ENCODE data around the gene MS4A14.

The MS4A14 gene

GRCh38 chr11:60371854-60372253, 24.4 kb upstream of the MS4A14 start:
- Histone ChIP-seq H3K4me3 (ENCODE audit: insufficient read length, low read depth) (no peak overlapping the region), H3K27me3 (ENCODE audit: insufficient read depth, insufficient read length) (no peaks in the 10 kb centered on the region), H3K9ac (ENCODE audit: insufficient read length, low read depth) (no peak overlapping the region), H3K4me1 (ENCODE audit: insufficient read depth, insufficient read length) (no peaks in the 10 kb centered on the region), H3K36me3 (ENCODE audit: insufficient read depth, insufficient read length, low read length) (no peaks in the 10 kb centered on the region), H3K9me3 (ENCODE audit: insufficient read depth, low read length) (peaks cover 18% of the 10 kb centered on the region; the same call in 1 of the 2 replicates)
- DNase-seq (ENCODE audit: low read depth, low spot score): no peak
- TF ChIP-seq SUZ12 (IDR thresholded peaks at IDR 0.05; ENCODE audit: extremely low read depth, insufficient read depth, insufficient read length) (no peak), ZNF274 (IDR thresholded peaks at IDR 0.05; ENCODE audit: low read depth, low read length) (no peak), YY1 (IDR thresholded peaks at IDR 0.05; ENCODE audit: insufficient read depth, insufficient read length) (no peak)

- Histone ChIP-seq H3K9me3 (ENCODE audit: insufficient read depth, low read length) (peaks cover 14% of the 10 kb centered on the region; the same call in 1 of the 2 replicates), H3K4me1 (ENCODE audit: insufficient read depth, insufficient read length) (no peaks in the 10 kb centered on the region), H3K36me3 (ENCODE audit: insufficient read depth, insufficient read length, low read length) (no peaks in the 10 kb centered on the region), H3K27me3 (ENCODE audit: insufficient read depth, insufficient read length) (no peaks in the 10 kb centered on the region), H3K4me3 (ENCODE audit: insufficient read length, low read depth) (no peak overlapping the region), H3K9ac (ENCODE audit: insufficient read length, low read depth) (no peak overlapping the region)
- TF ChIP-seq ZNF274 (IDR thresholded peaks at IDR 0.05; ENCODE audit: low read depth, low read length) (no peak), SUZ12 (IDR thresholded peaks at IDR 0.05; ENCODE audit: extremely low read depth, insufficient read depth, insufficient read length) (no peak), YY1 (IDR thresholded peaks at IDR 0.05; ENCODE audit: insufficient read depth, insufficient read length) (no peak)
- DNase-seq (ENCODE audit: low read depth, low spot score): no peak
Observed at GRCh38 chr11:60372767-60373166, 23.5 kb upstream of the MS4A14 start.

- no peak overlapping the region for H3K9ac ChIP-seq (ENCODE audit: insufficient read length, low read depth)
- no peaks in the 10 kb centered on the region for H3K27me3 ChIP-seq (ENCODE audit: insufficient read depth, insufficient read length)
- no peak for DNase-seq (ENCODE audit: low read depth, low spot score)
- no peaks in the 10 kb centered on the region for H3K4me1 ChIP-seq (ENCODE audit: insufficient read depth, insufficient read length)
- H3K4me3 ChIP-seq (ENCODE audit: insufficient read length, low read depth): no peak overlapping the region
- H3K36me3 ChIP-seq (ENCODE audit: insufficient read depth, insufficient read length, low read length): no peaks in the 10 kb centered on the region
- no peak for TF ChIP-seq ZNF274 (IDR thresholded peaks at IDR 0.05; ENCODE audit: low read depth, low read length)
- no peak for TF ChIP-seq SUZ12 (IDR thresholded peaks at IDR 0.05; ENCODE audit: extremely low read depth, insufficient read depth, insufficient read length)
- TF ChIP-seq YY1 (IDR thresholded peaks at IDR 0.05; ENCODE audit: insufficient read depth, insufficient read length): no peak
- no peaks in the 10 kb centered on the region for H3K9me3 ChIP-seq (ENCODE audit: insufficient read depth, low read length)
Observed at GRCh38 chr11:60375316-60375715, 20.9 kb upstream of the MS4A14 start.

- TF ChIP-seq YY1 (IDR thresholded peaks at IDR 0.05; ENCODE audit: insufficient read depth, insufficient read length) (no peak), ZNF274 (IDR thresholded peaks at IDR 0.05; ENCODE audit: low read depth, low read length) (no peak), SUZ12 (IDR thresholded peaks at IDR 0.05; ENCODE audit: extremely low read depth, insufficient read depth, insufficient read length) (no peak)
- no peaks in the 10 kb centered on the region for H3K4me1 ChIP-seq (ENCODE audit: insufficient read depth, insufficient read length)
- H3K27me3 ChIP-seq (ENCODE audit: insufficient read depth, insufficient read length): no peaks in the 10 kb centered on the region
- no peaks in the 10 kb centered on the region for H3K36me3 ChIP-seq (ENCODE audit: insufficient read depth, insufficient read length, low read length)
- DNase-seq (ENCODE audit: low read depth, low spot score): no peak
- no peak overlapping the region for H3K9ac ChIP-seq (ENCODE audit: insufficient read length, low read depth)
- H3K9me3 ChIP-seq (ENCODE audit: insufficient read depth, low read length): no peaks in the 10 kb centered on the region
- no peak overlapping the region for H3K4me3 ChIP-seq (ENCODE audit: insufficient read length, low read depth)
Observed at GRCh38 chr11:60376601-60377000, 19.7 kb upstream of the MS4A14 start.

DNA sequence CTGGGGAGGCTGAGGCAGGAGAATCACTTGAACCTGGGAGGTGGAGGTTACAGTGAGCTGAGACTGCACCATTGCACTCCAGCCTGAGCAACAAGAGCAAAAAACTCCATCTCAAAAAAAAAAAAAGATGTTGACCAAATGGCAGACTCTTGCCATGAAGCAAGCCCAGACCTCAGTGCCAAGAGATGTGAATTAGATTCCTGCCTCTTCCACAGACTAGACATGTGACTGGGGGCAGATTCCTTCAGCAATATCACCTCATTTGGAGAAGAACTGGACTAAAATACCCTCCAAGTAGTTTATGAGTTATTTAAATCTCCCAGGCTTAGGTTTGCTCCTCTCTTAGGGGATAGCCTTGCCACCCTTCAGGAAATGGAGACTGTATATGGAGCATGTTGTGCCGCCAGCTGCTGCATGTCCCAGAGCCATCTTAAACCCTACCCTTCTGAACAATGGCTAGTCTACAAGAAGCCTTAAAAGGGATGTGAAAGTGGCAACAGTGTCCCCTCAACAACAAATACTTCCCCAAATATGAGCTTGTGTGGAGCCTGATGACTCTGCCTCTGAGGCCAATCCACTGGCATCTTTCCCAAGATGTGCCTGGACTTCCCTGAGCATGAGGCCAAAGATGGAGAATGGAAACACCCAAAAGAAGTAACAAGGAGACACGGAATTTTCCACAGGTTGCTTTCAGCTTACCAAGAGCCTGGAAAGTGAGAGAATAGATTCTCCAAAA, 18.7 kb upstream of the MS4A14 start:
- TF ChIP-seq SUZ12 (IDR thresholded peaks at IDR 0.05; ENCODE audit: extremely low read depth, insufficient read depth, insufficient read length) (no peak), YY1 (IDR thresholded peaks at IDR 0.05; ENCODE audit: insufficient read depth, insufficient read length) (no peak), ZNF274 (IDR thresholded peaks at IDR 0.05; ENCODE audit: low read depth, low read length) (no peak)
- no peaks in the 10 kb centered on the region for H3K36me3 ChIP-seq (ENCODE audit: insufficient read depth, insufficient read length, low read length)
- no peak for DNase-seq (ENCODE audit: low read depth, low spot score)
- H3K9me3 ChIP-seq (ENCODE audit: insufficient read depth, low read length): no peaks in the 10 kb centered on the region
- H3K9ac ChIP-seq (ENCODE audit: insufficient read length, low read depth): no peak overlapping the region
- no peak overlapping the region for H3K4me3 ChIP-seq (ENCODE audit: insufficient read length, low read depth)
- H3K27me3 ChIP-seq (ENCODE audit: insufficient read depth, insufficient read length): no peaks in the 10 kb centered on the region
- H3K4me1 ChIP-seq (ENCODE audit: insufficient read depth, insufficient read length): no peaks in the 10 kb centered on the region

DNA sequence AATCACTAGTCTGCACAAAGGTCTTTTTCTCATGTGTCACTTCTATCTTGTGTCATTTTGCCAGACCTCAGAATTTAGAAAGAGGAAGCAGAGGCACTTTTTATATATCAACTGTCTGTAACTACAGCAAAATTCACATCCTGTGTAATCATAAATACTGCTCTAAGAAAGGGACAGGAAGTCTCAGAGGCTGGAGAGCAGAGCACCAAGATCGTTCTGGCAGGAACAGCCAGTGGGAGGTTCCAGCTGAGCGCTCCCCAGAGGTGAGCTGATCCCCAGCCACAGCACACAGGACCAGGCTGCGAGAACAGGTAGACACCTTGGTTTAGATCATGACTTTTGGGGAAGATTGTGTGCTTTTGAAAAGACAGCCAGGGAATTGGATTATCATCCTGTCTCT, 17.9 kb upstream of the MS4A14 start, which contains the start of gene MS4A7:
Gene MS4A7 (plus strand): TSS at position 179 of the 400 bp plus-strand sequence. CDS start 4,610 bp downstream, outside the sequence.
- no peak within 1 kb of the TSS for H3K4me3 ChIP-seq (ENCODE audit: insufficient read length, low read depth)
- H3K27me3 ChIP-seq (ENCODE audit: insufficient read depth, insufficient read length): no peaks in the 10 kb centered on the region
- H3K9me3 ChIP-seq (ENCODE audit: insufficient read depth, low read length): no peaks in the 10 kb centered on the region
- H3K4me1 ChIP-seq (ENCODE audit: insufficient read depth, insufficient read length): no peaks in the 10 kb centered on the region
- H3K36me3 ChIP-seq (ENCODE audit: insufficient read depth, insufficient read length, low read length): no peaks in the 10 kb centered on the region
- H3K9ac ChIP-seq (ENCODE audit: insufficient read length, low read depth): no peak within 1 kb of the TSS
- TF ChIP-seq ZNF274 (IDR thresholded peaks at IDR 0.05; ENCODE audit: low read depth, low read length) (no peak), SUZ12 (IDR thresholded peaks at IDR 0.05; ENCODE audit: extremely low read depth, insufficient read depth, insufficient read length) (no peak), YY1 (IDR thresholded peaks at IDR 0.05; ENCODE audit: insufficient read depth, insufficient read length) (no peak)
- no peak for DNase-seq (ENCODE audit: low read depth, low spot score)

- Histone ChIP-seq H3K9me3 (ENCODE audit: insufficient read depth, low read length) (no peaks in the 10 kb centered on the region), H3K4me3 (ENCODE audit: insufficient read length, low read depth) (no peak overlapping the region), H3K9ac (ENCODE audit: insufficient read length, low read depth) (no peak overlapping the region), H3K36me3 (ENCODE audit: insufficient read depth, insufficient read length, low read length) (no peaks in the 10 kb centered on the region), H3K4me1 (ENCODE audit: insufficient read depth, insufficient read length) (no peaks in the 10 kb centered on the region), H3K27me3 (ENCODE audit: insufficient read depth, insufficient read length) (no peaks in the 10 kb centered on the region)
- no peak for DNase-seq (ENCODE audit: low read depth, low spot score)
- no peak for TF ChIP-seq SUZ12 (IDR thresholded peaks at IDR 0.05; ENCODE audit: extremely low read depth, insufficient read depth, insufficient read length)
- no peak for TF ChIP-seq YY1 (IDR thresholded peaks at IDR 0.05; ENCODE audit: insufficient read depth, insufficient read length)
- TF ChIP-seq ZNF274 (IDR thresholded peaks at IDR 0.05; ENCODE audit: low read depth, low read length): no peak
Observed at GRCh38 chr11:60389279-60389910, 6.9 kb upstream of the MS4A14 start.
